Endothelial cell of umbilical vein (primary cell): ENCODE data around the gene KCND1. TPM values are rescaled to one million over a fixed set of nuclear protein-coding genes. Genes with fewer than 3 reads are reported as not detected.

ENCODE experiments used
- BruUV-seq: library from RNA; stranded (reverse); fragments of 400-500 nt; replicated peaks from 2 replicates; lab custom pipeline; 2021; lab: Mats Ljungman, UMichigan
- CTCF ChIA-PET: fragments of 300-600, 350-600 bp; sonication (Branson Sonifier 250); formaldehyde crosslinking; loops from one replicate; lab custom pipeline; 2021; ENCODE audit warnings: antibody characterized with exemption, inconsistent platforms; lab: Charles Lee
- POLR2A ChIA-PET: fragments of 300-600, 350-600 bp; sonication (Branson Sonifier 250); formaldehyde crosslinking; loops from one replicate; lab custom pipeline; 2021; ENCODE audit warnings: antibody characterized with exemption, inconsistent platforms; lab: Charles Lee
- DNase-seq: peaks from one replicate; pipeline ENCODE4 v3.0.0-alpha.2; 2011; ENCODE audit warnings: low read depth, low spot score
- FAIRE-seq: peaks from 2 replicates; lab custom pipeline; 2011; peaks lifted over from hg19 to GRCh38; lab: Jason Lieb, UNC
- H2AFZ ChIP-seq: 2 replicates; pipeline ENCODE4 v1.6.0; 2012; ENCODE audit warnings: low read depth, low read length, control low read depth, inconsistent platforms
- H3K27ac ChIP-seq: 2 replicates; pipeline ENCODE4 v1.5.1; 2011; ENCODE audit warnings: low read depth, mild to moderate bottlenecking, control low read depth, low read length, moderate library complexity; ENCODE audit not compliant: insufficient read depth
- H3K27me3 ChIP-seq, 2 experiments: 2 replicates each; pipeline versions ENCODE4 v1.6.0 to v1.6.1; 2011; ENCODE audit warnings: low read length in 2 of 2, mixed read lengths in 1 of 2; ENCODE audit not compliant: control insufficient read depth in 2 of 2, insufficient read depth in 2 of 2
- H3K36me3 ChIP-seq, 2 experiments: 2 replicates in 1 of 2; 3 replicates in 1 of 2; pipeline ENCODE4 v1.5.1; 2011; ENCODE audit warnings: low read length in 2 of 2, mild to moderate bottlenecking in 1 of 2, moderate library complexity in 1 of 2; ENCODE audit not compliant: control insufficient read depth in 2 of 2, insufficient read depth in 2 of 2; ENCODE audit errors: extremely low read depth in 1 of 2
- H3K4me1 ChIP-seq: 3 replicates; pipeline ENCODE4 v1.5.1; 2011; ENCODE audit warnings: mild to moderate bottlenecking, low read length; ENCODE audit not compliant: control insufficient read depth, insufficient read depth; ENCODE audit errors: extremely low read depth
- H3K4me2 ChIP-seq: 2 replicates; pipeline ENCODE4 v1.6.1; 2011; ENCODE audit warnings: low read length, control low read depth, mixed read lengths; ENCODE audit not compliant: insufficient read depth
- H3K4me3 ChIP-seq, 3 experiments: fragments of 200-600 bp in 1 of 3; sonication (generic), shearing (Covaris generic) in 1 of 3; replicated peaks in 1 of 3; 2 replicates each; pipeline ENCODE4 v1.5.1; 2011 to 2016; ENCODE audit warnings: control low read depth in 3 of 3, low read length in 3 of 3, mild to moderate bottlenecking in 2 of 3, inconsistent platforms in 1 of 3, low read depth in 1 of 3, moderate library complexity in 1 of 3; ENCODE audit not compliant: insufficient read depth in 1 of 3
- H3K79me2 ChIP-seq: 2 replicates; pipeline ENCODE4 v1.6.0; 2012; ENCODE audit warnings: low read length, inconsistent platforms; ENCODE audit not compliant: control insufficient read depth, insufficient read depth
- H3K9ac ChIP-seq: replicated peaks from 2 replicates; pipeline ENCODE3; 2011; ENCODE audit warnings: low read length, control low read depth; ENCODE audit not compliant: insufficient read depth; ENCODE audit errors: extremely low read depth
- H3K9me1 ChIP-seq: replicated peaks from 3 replicates; pipeline ENCODE4 v1.6.0; 2011; ENCODE audit warnings: mild to moderate bottlenecking, low read length; ENCODE audit not compliant: control insufficient read depth, insufficient read depth; ENCODE audit errors: extremely low read depth
- H3K9me3 ChIP-seq: replicated peaks from 2 replicates; pipeline ENCODE4 v1.5.1; 2012; ENCODE audit warnings: low read length, inconsistent platforms; ENCODE audit not compliant: control insufficient read depth, insufficient read depth
- H4K20me1 ChIP-seq: replicated peaks from 2 replicates; pipeline ENCODE3; 2011; ENCODE audit warnings: mild to moderate bottlenecking, low read length; ENCODE audit not compliant: control insufficient read depth, insufficient read depth; ENCODE audit errors: extremely low read depth
- EZH2 ChIP-seq: IDR thresholded peaks from 2 replicates; pipeline ENCODE4 v1.6.1; 2012; ENCODE audit warnings: borderline replicate concordance, low read depth, mild to moderate bottlenecking, moderate library complexity, low read length, inconsistent platforms; ENCODE audit not compliant: severe bottlenecking
- FOS ChIP-seq: IDR thresholded peaks from 2 replicates; pipeline ENCODE4 v1.6.1; 2011; ENCODE audit warnings: mild to moderate bottlenecking, low read length, moderate library complexity, borderline replicate concordance; ENCODE audit not compliant: insufficient read depth
- JUN ChIP-seq: IDR thresholded peaks from 2 replicates; pipeline ENCODE4 v1.6.1; 2011; ENCODE audit warnings: borderline replicate concordance, low read depth; ENCODE audit not compliant: insufficient read length, insufficient read depth
- MYC ChIP-seq: IDR thresholded peaks from one replicate; pipeline ENCODE4 v1.6.1; 2011; ENCODE audit warnings: mild to moderate bottlenecking, low read depth, low read length
- POLR2AphosphoS5 ChIP-seq: IDR thresholded peaks from 2 replicates; pipeline ENCODE4 v1.6.1; 2012; ENCODE audit warnings: low read depth, mild to moderate bottlenecking, control low read depth, low read length, moderate library complexity; ENCODE audit not compliant: insufficient read depth
- dilution Hi-C: fragments of 300-500 bp; cut with MboI; formaldehyde crosslinking; loops from one replicate; pipeline ENCODE4 v1.15.0; 2019; ENCODE audit warnings: low sequenced_read_pairs; ENCODE audit not compliant: extremely low pct_ligation_motif_present
- intact Hi-C: fragments of 100-400 bp; cut with micrococcal nuclease; formaldehyde crosslinking; loops from one replicate; pipeline ENCODE4 v1.10.0; 2022
- polyA plus RNA-seq, 4 experiments: library from polyadenylated mRNA; depleted of rRNA in 3 of 4; stranded (reverse) in 3 of 4; unstranded in 1 of 4; fragments of >200 nt; gene quantifications; 2 replicates each; pipeline versions ENCODE4 v1.2.1 to v1.2.3, GENCODE V29; 2011 to 2012; ENCODE audit warnings: missing spikeins in 1 of 4
- total RNA-seq: library from RNA; stranded (reverse); gene quantifications from 2 replicates; pipeline ENCODE4 v1.2.3, GENCODE V29; 2021
- TF ChIP-seq, protein P1 (sequence below): IDR thresholded peaks from 2 replicates; pipeline ENCODE4 v1.6.1; 2011; ENCODE audit not compliant: insufficient read depth, insufficient read length
- TF ChIP-seq, protein P2 (sequence below), 2 donors: IDR thresholded peaks; 1 replicate in 1 of 2; 2 replicates in 1 of 2; pipeline ENCODE4 v1.5.1; 2011; ENCODE audit warnings: low read length in 2 of 2, mild to moderate bottlenecking in 2 of 2, moderate library complexity in 2 of 2, control low read depth in 1 of 2, inconsistent platforms in 1 of 2, low read depth in 1 of 2; ENCODE audit not compliant: insufficient read depth in 1 of 2; ENCODE audit errors: extremely low read depth in 1 of 2

KCND1 gene
- total and polyA plus RNA-seq, 2 donors (not counting 3 experiments of a cell fraction or from before 2014, with no cell fraction given): 0.54 to 1.3 TPM

DNA sequence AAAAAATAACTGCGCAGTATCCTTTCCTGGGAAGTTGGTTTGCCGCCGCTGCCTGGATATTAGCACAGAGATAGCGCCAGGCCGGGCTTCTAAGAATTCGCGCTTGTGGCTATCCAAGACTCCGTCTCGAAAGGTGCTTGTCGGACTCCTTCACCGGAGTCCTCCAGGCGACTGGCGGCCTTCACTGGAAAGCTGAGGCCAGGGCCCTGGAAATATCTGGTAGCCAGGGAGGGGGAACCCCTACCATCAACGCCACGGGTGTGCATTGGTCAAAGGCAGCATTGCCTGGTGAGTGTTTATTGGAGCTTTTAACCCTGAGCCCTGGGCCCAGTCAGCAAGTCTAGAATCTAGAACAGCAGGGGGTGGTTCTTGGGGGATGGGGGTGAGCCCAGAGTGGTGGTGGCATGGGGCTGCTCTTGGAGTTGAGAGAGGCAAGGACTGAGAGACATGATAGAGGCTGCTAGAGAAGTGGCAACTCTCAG lies 52.2 kb downstream of the KCND1 start:
- no TSS peak for BruUV-seq
- CTCF ChIA-PET: interaction anchor here (1.0 kb wide), 1 partner anchor 27 kb away, joined by 3 read pairs; no protein-coding TSS in a partner anchor
- no peaks in the 10 kb centered on the region for H3K27me3 ChIP-seq
- TF ChIP-seq EZH2 (no peak), POLR2AphosphoS5 (no peak), FOS (no peak), MYC (no peak), JUN (no peak)
- TF ChIP-seq, protein P1, sequence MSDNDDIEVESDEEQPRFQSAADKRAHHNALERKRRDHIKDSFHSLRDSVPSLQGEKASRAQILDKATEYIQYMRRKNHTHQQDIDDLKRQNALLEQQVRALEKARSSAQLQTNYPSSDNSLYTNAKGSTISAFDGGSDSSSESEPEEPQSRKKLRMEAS: no peak
- TF ChIP-seq, protein P2, sequence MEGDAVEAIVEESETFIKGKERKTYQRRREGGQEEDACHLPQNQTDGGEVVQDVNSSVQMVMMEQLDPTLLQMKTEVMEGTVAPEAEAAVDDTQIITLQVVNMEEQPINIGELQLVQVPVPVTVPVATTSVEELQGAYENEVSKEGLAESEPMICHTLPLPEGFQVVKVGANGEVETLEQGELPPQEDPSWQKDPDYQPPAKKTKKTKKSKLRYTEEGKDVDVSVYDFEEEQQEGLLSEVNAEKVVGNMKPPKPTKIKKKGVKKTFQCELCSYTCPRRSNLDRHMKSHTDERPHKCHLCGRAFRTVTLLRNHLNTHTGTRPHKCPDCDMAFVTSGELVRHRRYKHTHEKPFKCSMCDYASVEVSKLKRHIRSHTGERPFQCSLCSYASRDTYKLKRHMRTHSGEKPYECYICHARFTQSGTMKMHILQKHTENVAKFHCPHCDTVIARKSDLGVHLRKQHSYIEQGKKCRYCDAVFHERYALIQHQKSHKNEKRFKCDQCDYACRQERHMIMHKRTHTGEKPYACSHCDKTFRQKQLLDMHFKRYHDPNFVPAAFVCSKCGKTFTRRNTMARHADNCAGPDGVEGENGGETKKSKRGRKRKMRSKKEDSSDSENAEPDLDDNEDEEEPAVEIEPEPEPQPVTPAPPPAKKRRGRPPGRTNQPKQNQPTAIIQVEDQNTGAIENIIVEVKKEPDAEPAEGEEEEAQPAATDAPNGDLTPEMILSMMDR (IDR thresholded peaks at IDR 0.05; ENCODE audit: extremely low read depth in 1 of 2, insufficient read depth in 1 of 2, low read depth in 1 of 2, low read length in 2 of 2): no peak
- POLR2A ChIA-PET: no interaction called here
- H3K9me3 ChIP-seq: no peaks in the 10 kb centered on the region
- no peaks in the 10 kb centered on the region for H4K20me1 ChIP-seq
- peak overlapping the region; percentile 46 for H3K4me2 ChIP-seq
- H3K79me2 ChIP-seq: peaks cover 2% of the 10 kb centered on the region
- H3K36me3 ChIP-seq: peaks cover 0 to 7% of the 10 kb centered on the region in 2 experiments
- intact Hi-C loops: loop anchor here (1.0 kb wide), 1 partner anchor 39 kb away; no protein-coding TSS in a partner anchor
- H2AFZ ChIP-seq: no peak overlapping the region
- FAIRE-seq: no peak
- no peak for DNase-seq
- H3K9ac ChIP-seq: no peak overlapping the region
- peak overlapping the region in 2 of 3 experiments; percentile 18 to 35 for H3K4me3 ChIP-seq
- peaks cover 2% of the 10 kb centered on the region for H3K4me1 ChIP-seq
- H3K9me1 ChIP-seq: no peaks in the 10 kb centered on the region
- no peak overlapping the region for H3K27ac ChIP-seq
- dilution Hi-C loops: no loop called here
